Amniotic epithelial cell (primary cell): ENCODE data around the gene KCNK4.
A peak's percentile ranks its signal among the peaks of the same experiment; 100 is the strongest.
"Not testable (repeated sequence)": the region's sequence is repeated elsewhere in the genome, so short reads cannot be mapped to it uniquely, and the experiment has no call there.

Source experiments
- DNase-seq: peaks from one replicate; pipeline ENCODE4 v3.0.0-alpha.2; 2010; ENCODE audit warnings: low read depth

Gene KCNK4

GRCh38 chr11:64291262-64291751 is at the start of gene KCNK4:
TSS of gene KCNK4 (plus strand) at chr11:64291302. CDS start at chr11:64293019, 1,717 bp downstream.
- DNase-seq, result no peak

- DNase-seq, result no peak
These were observed 49.4 kb upstream of the KCNK4 start for GRCh38 chr11:64241491-64242374.

- no peak for DNase-seq
These were observed 47.8 kb upstream of the KCNK4 start for GRCh38 chr11:64243236-64243854.

- no peak for DNase-seq
These were observed 47.0 kb upstream of the KCNK4 start for GRCh38 chr11:64244107-64244506.

- no peak for DNase-seq
These were observed 46.1 kb upstream of the KCNK4 start for GRCh38 chr11:64244966-64245365.

- no peak for DNase-seq
These were observed 45.7 kb upstream of the KCNK4 start for GRCh38 chr11:64245401-64245796.

GRCh38 chr11:64245797-64246620 is 45.1 kb upstream of the KCNK4 start:
- DNase-seq, result peak; percentile 88

GRCh38 chr11:64246621-64246870 is 44.6 kb upstream of the KCNK4 start:
- DNase-seq, result not testable (repeated sequence)

- DNase-seq, result peak; percentile 73
These were observed 44.0 kb upstream of the KCNK4 start, which contains the start of gene PPP1R14B for GRCh38 chr11:64246871-64247728. TSS of gene PPP1R14B (minus strand) at chr11:64246943. CDS start at chr11:64246673, 270 bp downstream.

GRCh38 chr11:64247729-64248531 is 43.2 kb upstream of the KCNK4 start:
- DNase-seq, result no peak

GRCh38 chr11:64248578-64248977 is 42.5 kb upstream of the KCNK4 start:
- no peak for DNase-seq

- no peak for DNase-seq
These were observed 42.1 kb upstream of the KCNK4 start for GRCh38 chr11:64249038-64249437.

GRCh38 chr11:64249563-64250414 is 41.3 kb upstream of the KCNK4 start:
- DNase-seq, result no peak

GRCh38 chr11:64250415-64251015 is 40.6 kb upstream of the KCNK4 start:
- no peak for DNase-seq

GRCh38 chr11:64251016-64251752 is 39.9 kb upstream of the KCNK4 start, which contains the start of gene PLCB3:
TSS of gene PLCB3 (plus strand) at chr11:64251530. CDS start at chr11:64251650, 120 bp downstream.
- DNase-seq, result no peak

- DNase-seq, result no peak
These were observed 39.4 kb upstream of the KCNK4 start for GRCh38 chr11:64251753-64252002.

GRCh38 chr11:64252003-64252872 is 38.9 kb upstream of the KCNK4 start:
- no peak for DNase-seq

GRCh38 chr11:64253043-64253442 is 38.1 kb upstream of the KCNK4 start:
- DNase-seq, result no peak
